Measurements from ENCODE around the gene INVS.
A peak's percentile ranks its signal among the peaks of the same experiment; 100 is the strongest.
"Not testable (repeated sequence)": the region's sequence is repeated elsewhere in the genome, so short reads cannot be mapped to it uniquely, and the experiment has no call there.

INVS gene, protein sequence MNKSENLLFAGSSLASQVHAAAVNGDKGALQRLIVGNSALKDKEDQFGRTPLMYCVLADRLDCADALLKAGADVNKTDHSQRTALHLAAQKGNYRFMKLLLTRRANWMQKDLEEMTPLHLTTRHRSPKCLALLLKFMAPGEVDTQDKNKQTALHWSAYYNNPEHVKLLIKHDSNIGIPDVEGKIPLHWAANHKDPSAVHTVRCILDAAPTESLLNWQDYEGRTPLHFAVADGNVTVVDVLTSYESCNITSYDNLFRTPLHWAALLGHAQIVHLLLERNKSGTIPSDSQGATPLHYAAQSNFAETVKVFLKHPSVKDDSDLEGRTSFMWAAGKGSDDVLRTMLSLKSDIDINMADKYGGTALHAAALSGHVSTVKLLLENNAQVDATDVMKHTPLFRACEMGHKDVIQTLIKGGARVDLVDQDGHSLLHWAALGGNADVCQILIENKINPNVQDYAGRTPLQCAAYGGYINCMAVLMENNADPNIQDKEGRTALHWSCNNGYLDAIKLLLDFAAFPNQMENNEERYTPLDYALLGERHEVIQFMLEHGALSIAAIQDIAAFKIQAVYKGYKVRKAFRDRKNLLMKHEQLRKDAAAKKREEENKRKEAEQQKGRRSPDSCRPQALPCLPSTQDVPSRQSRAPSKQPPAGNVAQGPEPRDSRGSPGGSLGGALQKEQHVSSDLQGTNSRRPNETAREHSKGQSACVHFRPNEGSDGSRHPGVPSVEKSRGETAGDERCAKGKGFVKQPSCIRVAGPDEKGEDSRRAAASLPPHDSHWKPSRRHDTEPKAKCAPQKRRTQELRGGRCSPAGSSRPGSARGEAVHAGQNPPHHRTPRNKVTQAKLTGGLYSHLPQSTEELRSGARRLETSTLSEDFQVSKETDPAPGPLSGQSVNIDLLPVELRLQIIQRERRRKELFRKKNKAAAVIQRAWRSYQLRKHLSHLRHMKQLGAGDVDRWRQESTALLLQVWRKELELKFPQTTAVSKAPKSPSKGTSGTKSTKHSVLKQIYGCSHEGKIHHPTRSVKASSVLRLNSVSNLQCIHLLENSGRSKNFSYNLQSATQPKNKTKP

DNA sequence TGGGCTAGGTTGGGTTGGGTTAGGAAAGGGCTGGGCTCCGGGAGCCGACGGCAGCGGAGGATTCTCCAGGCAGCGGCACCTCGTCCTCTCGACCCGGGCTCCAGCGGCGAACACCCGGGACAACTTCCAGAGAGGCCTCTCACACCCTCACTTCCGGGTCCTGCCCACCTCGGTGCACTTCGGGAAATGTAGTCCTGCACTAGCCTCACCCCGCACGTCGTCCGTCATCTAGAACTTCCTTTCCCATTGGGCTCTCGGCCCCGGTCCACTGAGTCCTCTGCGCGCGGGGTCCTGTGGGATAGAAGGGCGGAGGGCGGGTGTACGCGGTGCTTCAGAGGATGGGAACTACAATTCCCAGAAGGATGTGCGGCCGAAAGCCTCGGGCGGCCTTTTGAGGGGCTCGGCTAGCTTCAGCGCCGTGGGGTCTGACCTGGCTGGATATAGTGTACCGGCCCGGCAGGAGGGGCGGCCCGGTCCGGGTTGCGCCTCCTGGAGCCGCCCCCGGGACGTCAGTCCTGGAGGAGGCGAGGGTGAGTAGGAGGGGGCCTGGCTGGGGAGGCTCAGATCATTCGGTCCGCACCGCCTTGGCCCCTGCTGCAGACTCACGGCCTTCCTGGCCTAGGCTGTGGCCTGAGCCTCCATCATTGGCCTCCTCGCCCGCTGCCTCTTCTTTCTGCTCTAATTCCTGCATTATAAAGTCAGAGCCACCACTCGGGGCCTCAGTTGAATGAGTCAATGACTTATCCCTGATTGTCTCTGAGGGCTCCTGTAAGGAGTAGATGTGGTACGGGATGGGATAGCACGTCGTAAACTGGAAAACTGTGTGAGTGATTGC lies at the start of gene INVS, which contains the start of gene ERP44:
Gene INVS (plus strand): TSS at position 357 of the 835 bp plus-strand sequence. CDS start 5,279 bp downstream, outside the sequence.
Gene ERP44 (minus strand): TSS at position 114 of the 835 bp plus-strand sequence. CDS start 160 bp downstream, outside the sequence.
- DNase-seq (ENCODE audit: low read depth in 2 of 2): peak; percentile 90 to 91

GRCh38 chr9:100049551-100049950 lies 49.5 kb upstream of the INVS start:
- DNase-seq (ENCODE audit: low read depth in 2 of 2): no peak

- DNase-seq (ENCODE audit: low read depth in 2 of 2): no peak
These were observed 46.7 kb upstream of the INVS start for GRCh38 chr9:100052375-100052774.

DNA sequence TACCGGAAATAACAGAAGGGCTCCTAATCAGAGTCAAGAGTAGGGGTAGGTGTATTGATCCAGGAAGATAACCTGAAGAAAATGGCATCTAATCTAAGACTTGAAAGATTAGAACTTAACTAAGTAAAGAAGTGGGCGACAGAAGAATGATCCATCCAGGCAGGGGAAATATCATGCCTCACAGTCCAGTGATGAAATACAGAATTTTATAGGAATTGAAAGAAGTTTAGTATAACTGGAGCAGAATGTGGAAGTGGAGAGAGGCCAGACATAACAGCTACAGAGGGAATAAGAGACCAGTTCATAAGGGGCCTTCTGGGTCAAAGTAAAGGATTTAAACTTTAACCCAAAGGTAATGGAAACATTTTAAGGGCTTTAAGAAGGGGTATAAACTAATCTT lies 42.5 kb upstream of the INVS start:
- no peak for DNase-seq (ENCODE audit: low read depth in 2 of 2)

DNA sequence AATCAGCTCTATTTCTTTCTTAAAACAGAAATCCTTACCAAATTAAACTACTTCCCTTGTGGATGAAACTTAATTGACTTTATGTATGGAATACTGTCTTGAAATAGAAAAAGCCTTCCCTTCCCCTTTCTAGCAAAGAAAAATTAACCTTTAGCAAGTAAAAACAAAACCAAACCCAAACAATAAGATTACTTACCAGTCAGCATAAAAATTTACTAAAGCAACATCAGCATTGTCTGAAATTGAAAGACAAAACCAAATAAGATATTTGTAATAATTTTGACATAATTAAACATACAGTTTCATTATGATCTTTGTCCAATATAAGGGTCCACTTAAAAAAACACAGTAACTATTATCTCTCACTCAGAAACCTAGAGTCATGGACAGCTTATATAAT lies 41.4 kb upstream of the INVS start:
- no peak for DNase-seq (ENCODE audit: low read depth in 2 of 2)

DNA sequence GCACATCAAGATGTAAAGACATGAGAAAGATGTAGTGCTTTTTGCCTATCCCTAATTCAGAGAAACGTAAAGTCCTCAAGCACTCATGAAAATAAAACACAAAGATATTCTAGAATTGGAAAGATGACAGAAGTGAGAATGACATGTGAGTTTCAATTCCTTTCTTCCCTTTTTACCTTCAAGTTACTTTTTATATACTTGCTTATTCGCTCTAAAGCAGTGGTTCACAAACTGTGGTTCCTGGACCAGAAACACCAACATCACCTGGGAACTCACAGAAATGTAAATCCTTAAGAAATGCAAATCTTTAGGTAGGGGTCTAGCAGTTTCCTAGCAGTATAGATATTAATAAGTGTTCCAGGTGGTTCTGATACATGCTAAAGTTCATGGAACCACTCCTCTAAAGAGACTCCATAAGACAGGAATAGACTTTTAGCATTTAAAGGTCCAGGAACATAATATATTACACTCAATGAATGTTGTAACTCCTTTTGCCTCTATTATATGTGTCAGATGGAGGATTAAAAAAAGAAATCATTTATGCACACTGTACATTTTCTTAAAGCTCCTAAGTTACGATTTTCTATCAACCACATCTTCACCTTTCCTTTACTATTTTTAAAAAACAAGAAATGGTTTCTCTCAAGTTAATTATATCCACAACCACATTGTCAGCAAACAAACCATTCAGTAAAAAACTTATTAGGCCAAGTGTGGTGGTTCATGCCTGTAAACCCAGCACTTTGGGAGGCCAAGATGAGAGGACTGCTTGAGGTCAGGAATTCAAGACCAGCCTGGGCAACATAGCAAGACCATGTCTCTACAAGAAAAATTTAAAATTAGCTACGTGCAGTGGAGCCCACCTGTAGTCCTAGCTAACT lies 40.1 kb upstream of the INVS start:
- no peak for DNase-seq (ENCODE audit: low read depth in 2 of 2)

DNA sequence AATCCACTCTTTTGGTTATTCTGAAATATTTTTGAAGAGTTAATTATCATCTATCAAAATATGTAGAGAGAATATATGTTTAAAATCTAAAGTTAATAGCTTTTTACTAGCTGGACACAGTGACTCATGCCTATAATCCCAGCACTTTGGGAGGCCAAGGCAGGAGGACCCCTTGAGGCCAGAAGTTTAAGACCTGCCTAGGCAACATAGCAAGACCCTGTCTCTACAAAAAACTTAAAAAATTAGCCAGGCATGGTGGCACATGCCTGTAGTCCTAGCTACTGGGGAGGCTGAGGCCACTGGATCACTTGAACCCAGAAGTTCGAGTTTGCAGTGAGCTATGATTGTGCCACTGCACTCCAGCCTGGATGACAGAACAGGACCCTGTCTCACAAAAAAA lies 36.4 kb upstream of the INVS start:
- DNase-seq (ENCODE audit: low read depth in 2 of 2): not testable (repeated sequence)

DNA sequence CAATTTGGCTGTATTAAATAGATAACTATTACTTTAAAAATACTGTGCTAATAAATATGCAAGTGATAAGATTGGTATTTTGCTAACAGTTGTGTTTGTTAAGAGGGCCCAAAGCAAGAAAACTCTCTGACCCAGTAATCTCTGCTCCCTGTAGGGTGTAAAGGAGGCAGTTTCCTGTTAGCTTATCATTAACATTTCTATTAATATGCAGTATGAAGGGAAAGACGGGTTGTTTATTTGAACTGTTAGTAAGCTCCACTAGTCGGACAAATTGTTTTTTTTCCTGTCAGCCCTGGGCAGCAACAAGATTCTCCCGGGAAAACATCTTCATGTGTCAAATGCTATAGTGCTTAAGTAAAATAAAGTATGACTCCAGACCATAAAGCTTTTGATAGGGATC lies 35.9 kb upstream of the INVS start:
- no peak for DNase-seq (ENCODE audit: low read depth in 2 of 2)

GRCh38 chr9:100064872-100065581 lies 34.0 kb upstream of the INVS start:
- DNase-seq (ENCODE audit: low read depth in 2 of 2): no peak

GRCh38 chr9:100066539-100066938 lies 32.5 kb upstream of the INVS start:
- no peak for DNase-seq (ENCODE audit: low read depth in 2 of 2)

- not testable (repeated sequence) for DNase-seq (ENCODE audit: low read depth in 2 of 2)
These were observed 31.1 kb upstream of the INVS start for GRCh38 chr9:100067990-100068389.

- not testable (repeated sequence) for DNase-seq (ENCODE audit: low read depth in 2 of 2)
These were observed 30.0 kb upstream of the INVS start for GRCh38 chr9:100069068-100069467.

GRCh38 chr9:100070104-100071041 lies 28.7 kb upstream of the INVS start:
- no peak for DNase-seq (ENCODE audit: low read depth in 2 of 2)

GRCh38 chr9:100071271-100071670 lies 27.8 kb upstream of the INVS start:
- no peak for DNase-seq (ENCODE audit: low read depth in 2 of 2)

- DNase-seq (ENCODE audit: low read depth in 2 of 2): no peak
These were observed 26.2 kb upstream of the INVS start for GRCh38 chr9:100072805-100073204.

DNA sequence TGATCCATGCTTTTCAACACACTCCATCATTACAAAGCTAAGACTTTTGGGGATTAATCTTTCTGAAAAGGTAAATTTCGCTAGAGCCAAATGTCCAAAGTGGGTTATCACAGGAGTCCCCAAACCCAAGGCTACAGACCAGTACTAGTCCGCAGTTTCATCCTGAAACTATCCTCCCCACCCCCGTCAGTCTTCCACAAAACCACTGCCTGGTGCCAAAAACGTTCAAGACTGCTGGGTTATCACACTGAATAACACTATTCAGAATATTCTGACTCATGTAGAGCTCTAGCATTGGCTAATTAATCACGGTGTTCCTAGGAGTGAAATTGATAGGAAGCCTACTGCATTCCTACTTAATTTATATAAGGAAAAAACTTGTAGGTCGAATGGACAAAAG lies 24.9 kb upstream of the INVS start:
- no peak for DNase-seq (ENCODE audit: low read depth in 2 of 2)

GRCh38 chr9:100074989-100075388 lies 24.1 kb upstream of the INVS start:
- DNase-seq (ENCODE audit: low read depth in 2 of 2): no peak

DNA sequence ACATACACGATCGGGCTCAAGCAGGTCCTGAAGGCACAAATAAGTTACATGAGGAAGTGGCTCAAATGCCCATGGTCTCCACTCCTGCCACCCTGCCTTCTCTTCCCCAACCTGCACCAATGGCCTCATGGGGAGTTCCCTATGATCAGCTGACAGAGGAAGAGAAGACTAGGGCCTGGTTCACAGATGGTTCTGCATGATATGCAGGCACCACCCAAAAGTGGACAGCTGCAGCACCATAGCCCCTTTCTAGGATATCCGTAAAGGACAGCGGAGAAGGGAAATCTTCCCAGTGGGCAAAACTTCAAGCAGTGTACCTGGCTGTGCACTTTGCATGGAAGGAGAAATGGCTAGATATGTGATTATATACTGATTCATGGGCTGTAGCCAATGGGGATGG lies 22.8 kb upstream of the INVS start:
- DNase-seq (ENCODE audit: low read depth in 2 of 2): not testable (repeated sequence)

DNA sequence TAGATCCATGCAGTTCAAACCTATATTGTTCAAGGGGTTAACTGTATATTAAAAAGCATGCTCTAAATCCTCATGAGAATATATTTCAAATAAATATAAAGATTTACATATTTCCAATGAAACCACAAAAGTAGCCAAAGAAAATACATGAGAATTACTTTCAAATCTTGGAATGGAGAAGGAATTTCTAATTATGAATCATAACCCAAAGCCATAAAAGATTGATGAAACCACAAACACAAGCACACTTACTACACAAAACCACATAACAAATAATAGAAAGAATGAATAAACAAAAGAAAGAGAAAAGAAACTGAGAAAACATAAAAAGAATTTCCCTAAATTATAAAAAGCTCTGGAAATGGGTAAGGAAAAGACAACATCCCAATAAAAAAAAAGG lies 16.3 kb upstream of the INVS start:
- no peak for DNase-seq (ENCODE audit: low read depth in 2 of 2)

Data from stimulated activated CD8-positive, alpha-beta memory T cell treated with anti-CD3 and anti-CD28 coated beads, Interleukin-7, amount 100 ng/mL, for 1 hour (primary cell).